Frontal cortex (tissue), 4 donors: Measurements from ENCODE around the gene ID4. TPM values are rescaled to one million over a fixed set of nuclear protein-coding genes. Genes with fewer than 3 reads are reported as not detected.

Experiments
- DNase-seq, 2 donors: peaks; one replicate each; pipeline ENCODE4 v3.0.0; 2012; ENCODE audit warnings: low spot score in 2 of 2
- FAIRE-seq: peaks from 2 replicates; lab custom pipeline; 2012; peaks lifted over from hg19 to GRCh38; lab: Jason Lieb, UNC
- total RNA-seq: library from RNA; depleted of rRNA; stranded (reverse); fragments of >200 nt; gene quantifications from one replicate; pipeline ENCODE4 v1.2.3, GENCODE V29; 2014
- donor health status: control.
- donor health status: control.
- donor health status: control.

Gene ID4, protein sequence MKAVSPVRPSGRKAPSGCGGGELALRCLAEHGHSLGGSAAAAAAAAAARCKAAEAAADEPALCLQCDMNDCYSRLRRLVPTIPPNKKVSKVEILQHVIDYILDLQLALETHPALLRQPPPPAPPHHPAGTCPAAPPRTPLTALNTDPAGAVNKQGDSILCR
- total RNA-seq, result 123 TPM

GRCh38 chr6:19836799-19837510 is at the start of gene ID4:
ID4 (plus strand) TSS chr6:19837370; CDS start chr6:19837755, 385 bp downstream.
- no peak for FAIRE-seq

DNA sequence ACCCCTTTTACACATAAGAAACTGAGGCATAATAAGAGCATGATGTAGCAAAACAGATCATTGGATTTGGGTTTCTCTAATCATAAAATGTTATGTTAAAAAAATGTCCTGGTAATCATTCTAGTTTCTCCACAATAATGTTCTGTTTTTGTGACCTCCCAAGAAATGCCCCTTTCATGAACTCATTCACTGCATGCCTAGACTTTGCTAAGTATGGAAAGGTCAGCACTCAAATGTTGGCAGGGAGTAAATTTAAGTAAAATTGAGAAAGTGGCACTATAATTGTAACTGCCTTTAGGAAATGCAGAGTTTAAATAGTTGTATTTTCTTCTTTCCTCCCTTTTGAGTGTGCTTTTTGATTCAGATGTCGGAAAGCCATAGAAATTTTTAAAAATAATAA is 48.5 kb upstream of the ID4 start:
- DNase-seq, result no peak
- FAIRE-seq, result no peak

More at GRCh38 chr6:19836799-19837510, at the start of gene ID4:
- DNase-seq, result peak; percentile 87

DNA sequence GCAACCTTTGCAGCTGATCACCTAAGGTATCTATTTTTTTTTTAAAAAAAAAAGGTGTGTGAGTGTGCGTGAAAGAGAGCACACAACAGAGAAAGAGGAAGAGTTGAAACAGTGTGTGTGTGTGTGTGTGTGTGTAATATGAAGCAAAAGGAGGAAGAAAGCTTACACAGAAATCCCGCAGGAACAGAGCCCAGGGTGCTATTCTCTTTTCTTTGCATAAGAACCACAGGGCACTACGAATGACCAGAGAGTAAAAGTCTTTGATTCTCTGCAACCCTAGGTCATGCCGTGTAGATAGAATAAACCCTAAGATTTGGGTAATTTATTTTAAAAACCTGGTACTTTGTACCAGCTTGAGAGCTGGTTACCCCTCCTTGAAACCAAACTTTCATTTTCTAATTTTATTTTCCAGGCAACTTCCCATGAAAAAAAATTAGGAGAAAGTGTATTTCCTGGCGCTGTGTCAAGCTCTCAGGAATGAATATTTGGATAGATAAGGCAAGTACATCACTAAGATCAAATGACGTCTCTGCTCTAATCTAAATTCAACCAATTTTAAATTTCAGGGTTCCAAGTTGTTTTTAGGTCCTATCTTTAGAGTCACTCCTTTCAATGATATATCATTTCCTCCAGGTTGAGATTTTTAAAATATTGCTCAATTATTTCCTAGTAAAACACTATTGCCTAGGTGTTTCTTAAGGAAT is 47.9 kb upstream of the ID4 start:
- no peak for DNase-seq
- no peak for FAIRE-seq

GRCh38 chr6:19791267-19791666 is 45.9 kb upstream of the ID4 start:
- FAIRE-seq (no peak), DNase-seq (no peak)

GRCh38 chr6:19795211-19795610 is 42.0 kb upstream of the ID4 start:
- DNase-seq (no peak), FAIRE-seq (no peak)

- FAIRE-seq (no peak), DNase-seq (no peak)
Observed at GRCh38 chr6:19796452-19796851, 40.7 kb upstream of the ID4 start.

GRCh38 chr6:19798362-19798761 is 38.8 kb upstream of the ID4 start:
- FAIRE-seq, result no peak

DNA sequence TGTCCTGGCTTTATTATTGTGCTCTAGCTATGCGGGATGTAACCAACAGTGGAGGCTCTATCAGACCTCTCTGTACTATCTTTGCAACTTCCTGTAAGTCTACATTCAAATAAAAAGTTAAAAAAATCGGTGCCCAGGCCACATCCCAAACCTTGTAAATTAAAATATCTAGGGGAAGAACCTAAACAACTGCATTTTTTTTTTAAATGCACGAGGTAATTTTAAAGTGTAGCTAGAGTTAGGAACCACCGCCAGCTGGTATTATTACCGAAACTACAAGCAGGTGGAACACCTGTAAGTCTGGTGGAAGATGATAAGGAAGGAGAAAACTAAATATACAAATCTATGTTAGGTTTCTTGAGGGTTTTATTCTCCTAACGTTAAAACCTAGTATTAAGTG is 34.5 kb upstream of the ID4 start:
- no peak for DNase-seq
- no peak for FAIRE-seq

More at GRCh38 chr6:19798362-19798761, 38.8 kb upstream of the ID4 start:
- no peak for DNase-seq

GRCh38 chr6:19803331-19804204 is 33.6 kb upstream of the ID4 start:
- FAIRE-seq, result no peak
- no peak for DNase-seq

GRCh38 chr6:19804205-19805128 is 32.7 kb upstream of the ID4 start:
- no peak for FAIRE-seq
- DNase-seq, result peak; percentile 86 to 87

DNA sequence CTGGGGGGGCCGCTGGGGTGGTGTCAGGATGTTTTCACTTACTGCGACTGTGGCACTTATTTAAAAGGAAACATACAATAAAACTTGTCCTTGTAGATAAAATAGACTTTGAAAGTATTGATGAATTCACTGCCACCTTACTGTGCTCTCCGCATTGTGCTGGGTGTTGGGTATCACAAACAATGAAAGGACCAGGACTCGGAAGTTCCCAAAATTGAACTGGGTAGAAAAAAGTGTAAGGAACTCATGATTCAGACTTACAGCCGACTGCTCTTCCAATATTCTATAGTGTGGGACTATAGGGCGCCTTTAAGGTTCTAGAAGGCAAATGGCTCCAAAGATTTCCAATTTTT is 32.1 kb upstream of the ID4 start:
- DNase-seq (no peak), FAIRE-seq (no peak)

DNA sequence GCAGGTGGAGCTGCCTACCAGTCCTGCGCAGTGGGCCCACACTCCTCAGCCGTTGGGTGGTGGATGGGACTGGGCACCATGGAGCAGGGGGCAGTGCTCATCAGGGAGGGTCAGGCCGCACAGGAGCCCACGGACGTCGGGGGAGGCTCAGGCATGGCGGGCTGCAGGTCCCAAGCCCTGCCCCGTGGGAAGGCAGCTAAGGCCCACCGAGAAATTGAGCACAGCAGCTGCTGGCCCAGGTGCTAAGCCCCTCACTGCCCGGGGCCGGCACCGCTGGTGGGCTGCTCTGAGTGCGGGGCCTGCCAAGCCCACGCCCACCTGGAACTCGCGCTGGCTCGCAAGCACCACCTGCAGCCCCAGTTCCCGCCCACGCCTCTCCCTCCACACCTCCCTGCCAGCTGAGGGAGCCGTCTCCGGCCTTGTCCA is 30.2 kb upstream of the ID4 start:
- no peak for FAIRE-seq
- DNase-seq, result no peak

- no peak for DNase-seq
Observed at GRCh38 chr6:19811397-19812079, 25.6 kb upstream of the ID4 start.

GRCh38 chr6:19812512-19813119 is 24.6 kb upstream of the ID4 start:
- DNase-seq (no peak), FAIRE-seq (no peak)

More at GRCh38 chr6:19811397-19812079, 25.6 kb upstream of the ID4 start:
- no peak for FAIRE-seq

GRCh38 chr6:19818805-19819204 is 18.4 kb upstream of the ID4 start:
- DNase-seq, result no peak
- FAIRE-seq, result no peak

DNA sequence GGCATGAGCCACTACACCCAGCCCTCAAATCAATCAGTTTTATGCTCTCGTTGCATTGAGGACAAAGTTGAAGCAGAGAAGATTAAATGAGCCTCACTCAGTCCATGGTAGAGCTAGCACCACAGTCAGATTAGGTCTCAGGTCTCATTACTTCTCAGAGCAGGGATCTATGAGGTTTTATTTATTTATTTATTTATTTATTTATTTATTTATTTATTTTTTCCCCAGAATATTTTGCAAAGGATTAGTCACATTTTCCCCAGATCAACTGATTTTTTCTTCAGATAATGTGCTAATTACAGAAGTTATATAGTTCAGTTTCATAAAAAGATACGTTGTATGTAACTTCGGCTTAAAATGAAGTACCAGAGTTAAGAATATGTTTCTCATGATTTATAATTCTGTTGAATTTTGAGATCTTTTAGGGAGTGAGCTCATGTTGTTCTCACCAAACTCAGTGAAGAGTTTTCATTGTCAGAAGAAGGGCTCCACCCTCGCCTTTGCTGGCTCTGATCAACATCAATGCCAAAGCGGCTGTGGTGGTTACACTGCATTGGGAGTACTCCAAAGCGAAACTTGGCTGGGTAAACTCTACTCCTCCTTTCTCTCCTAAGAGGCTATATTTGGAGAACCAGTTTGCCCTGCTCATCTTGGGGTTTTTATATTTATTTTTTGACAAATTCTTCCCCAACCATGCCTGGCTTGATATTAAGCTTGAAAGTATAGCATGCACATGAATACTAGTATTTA is 12.9 kb upstream of the ID4 start:
- no peak for DNase-seq
- no peak for FAIRE-seq

GRCh38 chr6:19827247-19827646 is 9.9 kb upstream of the ID4 start:
- FAIRE-seq (no peak), DNase-seq (no peak)

GRCh38 chr6:19827903-19828302 is 9.3 kb upstream of the ID4 start:
- FAIRE-seq (peak; percentile 66), DNase-seq (no peak)
